GM18520 (cell line): ENCODE results near the gene ELK4.

Source experiments
- ATAC-seq: cut with Tn5 transposase; IDR thresholded peaks from one replicate; pipeline ENCODE4 v1.9.1; 2021; ENCODE audit not compliant: unreplicated experiment

The ELK4 gene

DNA sequence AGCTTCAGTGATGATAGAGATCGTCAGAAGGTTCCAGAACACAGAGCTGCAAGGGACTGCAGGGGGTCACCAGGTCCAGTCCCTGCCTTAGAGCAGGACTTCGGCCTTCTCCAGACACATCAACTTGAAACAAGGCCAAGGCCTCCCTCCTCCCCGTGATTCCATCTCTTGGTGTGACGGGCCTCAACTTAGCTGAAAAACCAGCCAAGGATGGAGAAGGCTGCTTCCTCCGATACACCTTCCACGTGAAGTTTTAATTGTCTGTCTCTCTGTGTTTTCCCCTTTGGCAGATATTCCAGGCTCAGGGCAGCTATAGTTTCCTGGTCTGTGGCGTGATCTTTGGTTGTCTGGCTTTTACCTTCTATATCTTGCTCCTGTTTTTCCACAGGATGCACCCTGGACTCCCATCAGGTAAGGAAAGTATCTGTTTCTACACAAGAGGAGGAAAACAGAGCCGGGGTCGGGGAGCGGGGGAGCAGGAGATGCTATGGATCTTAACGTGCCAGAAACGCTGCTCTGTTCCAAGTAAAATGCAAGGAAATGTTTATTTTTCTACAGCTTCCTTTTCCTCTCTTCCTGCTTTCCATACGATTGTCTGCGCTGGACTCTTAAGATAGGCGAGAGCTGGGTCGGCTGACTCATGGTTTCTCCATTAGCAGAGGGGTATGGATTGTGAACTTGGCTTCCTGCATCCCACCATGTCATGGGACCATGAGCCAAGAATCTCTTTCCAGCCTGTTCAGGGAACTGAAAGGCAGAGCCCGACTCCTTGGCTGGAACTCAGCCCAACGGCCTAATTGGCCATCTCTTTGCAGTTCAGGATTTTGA is 32.8 kb downstream of the ELK4 start:
- ATAC-seq = no peak

GRCh38 chr1:205597691-205598314 is 34.0 kb downstream of the ELK4 start:
- no peak for ATAC-seq

- no peak for ATAC-seq
These were observed 34.9 kb downstream of the ELK4 start for GRCh38 chr1:205596876-205597275.

- no peak for ATAC-seq
These were observed 36.0 kb downstream of the ELK4 start for GRCh38 chr1:205595861-205596260.

GRCh38 chr1:205595435-205595834 is 36.4 kb downstream of the ELK4 start:
- no peak for ATAC-seq

- ATAC-seq = no peak
These were observed 37.0 kb downstream of the ELK4 start for GRCh38 chr1:205594846-205595245.

- no peak for ATAC-seq
These were observed 37.8 kb downstream of the ELK4 start for GRCh38 chr1:205593967-205594366.

- no peak for ATAC-seq
These were observed 38.3 kb downstream of the ELK4 start for GRCh38 chr1:205593532-205593931.

GRCh38 chr1:205592443-205593003 is 39.3 kb downstream of the ELK4 start:
- no peak for ATAC-seq

GRCh38 chr1:205591522-205592351 is 40.1 kb downstream of the ELK4 start:
- peak; percentile 33 for ATAC-seq

DNA sequence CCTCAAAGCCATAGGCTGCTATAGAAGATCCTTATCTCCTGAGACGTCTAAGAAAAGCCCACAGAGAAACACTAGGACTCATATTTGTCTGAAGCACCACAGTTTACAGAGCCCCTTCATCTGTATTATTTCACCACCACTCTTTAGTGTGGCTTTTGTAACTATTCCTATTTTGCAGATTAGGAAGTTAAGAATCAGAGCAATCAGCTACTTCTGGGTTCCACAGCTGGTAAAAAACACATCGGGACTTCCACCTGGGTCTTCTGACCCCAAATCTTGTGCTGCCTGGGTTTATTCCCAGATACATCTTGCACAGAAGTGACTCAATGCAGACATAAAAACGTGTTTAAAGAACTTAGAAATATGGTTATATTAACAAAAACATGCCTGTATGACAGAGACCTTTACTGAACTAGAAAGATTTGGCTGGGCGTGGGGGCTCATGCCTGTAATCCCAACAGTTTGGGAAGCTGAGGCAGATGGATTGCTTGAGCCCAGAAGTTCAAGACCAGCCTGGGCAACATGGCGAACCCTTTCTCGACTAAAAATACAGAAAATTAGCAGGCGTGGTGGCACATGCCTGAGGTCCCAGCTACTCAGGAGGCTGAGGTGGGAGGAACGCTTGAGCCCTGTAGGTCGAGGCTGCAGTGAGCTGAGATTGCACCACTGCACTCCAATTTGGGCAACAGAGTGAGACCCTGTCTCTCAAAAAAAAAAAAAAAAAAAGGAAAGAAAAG is 40.9 kb downstream of the ELK4 start:
- ATAC-seq = no peak

GRCh38 chr1:205590457-205590768 is 41.4 kb downstream of the ELK4 start:
- ATAC-seq = no peak

GRCh38 chr1:205589618-205590456 is 42.0 kb downstream of the ELK4 start:
- no peak for ATAC-seq

GRCh38 chr1:205589046-205589445 is 42.8 kb downstream of the ELK4 start:
- ATAC-seq = no peak

GRCh38 chr1:205588636-205589035 is 43.2 kb downstream of the ELK4 start:
- ATAC-seq = no peak

GRCh38 chr1:205587581-205587980 is 44.2 kb downstream of the ELK4 start:
- ATAC-seq = no peak

GRCh38 chr1:205585835-205586785 is 45.7 kb downstream of the ELK4 start:
- no peak for ATAC-seq

- no peak for ATAC-seq
These were observed 46.5 kb downstream of the ELK4 start for GRCh38 chr1:205585169-205585834.
